ENCODE data around the gene CHCHD6.

The CHCHD6 gene

DNA sequence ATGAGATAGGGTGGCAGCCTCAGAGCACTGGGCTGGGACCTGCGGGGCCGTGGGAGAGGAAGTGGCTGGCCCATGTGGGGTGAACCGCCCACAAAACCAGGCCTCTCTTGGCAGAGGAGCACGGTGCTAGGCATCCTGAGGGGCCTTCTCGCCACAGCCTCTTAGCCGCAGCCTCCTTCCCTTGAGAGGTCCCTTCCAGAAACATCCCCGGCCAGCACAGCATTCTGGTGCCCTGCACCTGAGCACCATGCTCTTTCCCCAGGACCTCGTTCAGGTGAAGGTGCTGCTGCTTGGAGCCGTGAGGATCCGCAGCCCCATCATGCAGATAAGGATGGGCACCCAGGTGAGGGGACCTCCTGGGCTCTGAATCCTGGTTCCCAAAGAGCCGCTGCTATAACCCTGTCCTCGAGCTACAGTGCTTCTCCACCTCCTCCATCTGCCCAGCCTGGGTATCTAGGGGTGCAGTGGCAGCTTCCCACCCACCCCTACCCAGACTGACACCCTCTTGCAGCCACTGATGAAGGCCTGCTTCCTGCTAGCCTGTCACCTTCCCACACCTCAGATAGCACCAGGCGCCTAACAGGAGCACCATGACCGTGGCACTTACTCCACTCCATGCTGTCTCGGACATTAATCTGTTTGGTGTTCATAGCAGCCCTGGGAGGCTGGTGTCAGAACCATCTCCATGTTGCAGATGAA, 37.9 kb upstream of the CHCHD6 start:
- TF ChIP-seq ZFX (IDR thresholded peaks at IDR 0.05; ENCODE audit: borderline replicate concordance): no peak
- TF ChIP-seq, protein P1, sequence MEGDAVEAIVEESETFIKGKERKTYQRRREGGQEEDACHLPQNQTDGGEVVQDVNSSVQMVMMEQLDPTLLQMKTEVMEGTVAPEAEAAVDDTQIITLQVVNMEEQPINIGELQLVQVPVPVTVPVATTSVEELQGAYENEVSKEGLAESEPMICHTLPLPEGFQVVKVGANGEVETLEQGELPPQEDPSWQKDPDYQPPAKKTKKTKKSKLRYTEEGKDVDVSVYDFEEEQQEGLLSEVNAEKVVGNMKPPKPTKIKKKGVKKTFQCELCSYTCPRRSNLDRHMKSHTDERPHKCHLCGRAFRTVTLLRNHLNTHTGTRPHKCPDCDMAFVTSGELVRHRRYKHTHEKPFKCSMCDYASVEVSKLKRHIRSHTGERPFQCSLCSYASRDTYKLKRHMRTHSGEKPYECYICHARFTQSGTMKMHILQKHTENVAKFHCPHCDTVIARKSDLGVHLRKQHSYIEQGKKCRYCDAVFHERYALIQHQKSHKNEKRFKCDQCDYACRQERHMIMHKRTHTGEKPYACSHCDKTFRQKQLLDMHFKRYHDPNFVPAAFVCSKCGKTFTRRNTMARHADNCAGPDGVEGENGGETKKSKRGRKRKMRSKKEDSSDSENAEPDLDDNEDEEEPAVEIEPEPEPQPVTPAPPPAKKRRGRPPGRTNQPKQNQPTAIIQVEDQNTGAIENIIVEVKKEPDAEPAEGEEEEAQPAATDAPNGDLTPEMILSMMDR (IDR thresholded peaks at IDR 0.05): no peak
- no peak overlapping the region for H3K27ac ChIP-seq

DNA sequence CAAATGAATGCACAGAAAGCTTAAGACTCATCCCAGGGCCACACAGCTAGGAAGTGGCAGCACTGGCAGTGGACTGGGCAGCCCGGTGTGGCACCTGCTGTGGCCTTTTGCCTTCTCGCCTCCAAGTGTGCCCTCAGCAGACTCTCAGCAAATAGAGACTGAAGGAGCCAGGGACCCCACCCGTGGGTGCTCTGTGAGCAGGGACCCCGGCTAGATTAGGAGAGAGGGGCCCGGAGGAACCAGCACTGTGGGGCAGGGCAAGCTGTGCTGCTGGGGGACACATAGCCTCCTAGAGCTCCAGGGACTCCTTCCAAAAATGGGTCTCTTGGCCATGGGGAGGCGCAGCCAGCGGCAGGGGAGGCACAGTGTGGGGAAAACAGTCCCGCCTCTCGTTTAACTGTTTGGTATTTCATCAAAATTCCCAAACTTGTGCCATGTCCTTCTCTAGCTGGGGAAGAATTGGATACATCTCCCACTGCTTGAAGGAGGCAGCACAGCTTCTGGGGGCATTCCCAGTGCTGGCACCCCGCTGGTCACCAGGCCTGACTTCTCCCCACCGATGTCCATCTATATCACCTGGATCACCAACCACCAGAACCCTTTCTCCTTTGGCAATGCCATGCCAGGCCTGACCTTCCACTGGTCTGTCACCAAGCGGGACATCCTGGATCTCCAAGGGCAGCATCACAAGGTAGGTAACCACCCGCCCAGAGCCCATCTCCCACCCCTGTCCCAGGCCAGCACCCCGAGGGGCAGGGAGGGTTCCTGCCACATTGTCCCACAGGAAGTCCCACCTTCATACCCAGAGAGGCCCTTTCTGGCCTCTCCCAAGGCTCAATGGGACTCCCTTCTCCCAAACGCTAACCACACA, 37.1 kb upstream of the CHCHD6 start:
- TF ChIP-seq ZFX (IDR thresholded peaks at IDR 0.05; ENCODE audit: borderline replicate concordance): no peak
- TF ChIP-seq, protein P1 (IDR thresholded peaks at IDR 0.05): no peak
- no peak overlapping the region for H3K27ac ChIP-seq

DNA sequence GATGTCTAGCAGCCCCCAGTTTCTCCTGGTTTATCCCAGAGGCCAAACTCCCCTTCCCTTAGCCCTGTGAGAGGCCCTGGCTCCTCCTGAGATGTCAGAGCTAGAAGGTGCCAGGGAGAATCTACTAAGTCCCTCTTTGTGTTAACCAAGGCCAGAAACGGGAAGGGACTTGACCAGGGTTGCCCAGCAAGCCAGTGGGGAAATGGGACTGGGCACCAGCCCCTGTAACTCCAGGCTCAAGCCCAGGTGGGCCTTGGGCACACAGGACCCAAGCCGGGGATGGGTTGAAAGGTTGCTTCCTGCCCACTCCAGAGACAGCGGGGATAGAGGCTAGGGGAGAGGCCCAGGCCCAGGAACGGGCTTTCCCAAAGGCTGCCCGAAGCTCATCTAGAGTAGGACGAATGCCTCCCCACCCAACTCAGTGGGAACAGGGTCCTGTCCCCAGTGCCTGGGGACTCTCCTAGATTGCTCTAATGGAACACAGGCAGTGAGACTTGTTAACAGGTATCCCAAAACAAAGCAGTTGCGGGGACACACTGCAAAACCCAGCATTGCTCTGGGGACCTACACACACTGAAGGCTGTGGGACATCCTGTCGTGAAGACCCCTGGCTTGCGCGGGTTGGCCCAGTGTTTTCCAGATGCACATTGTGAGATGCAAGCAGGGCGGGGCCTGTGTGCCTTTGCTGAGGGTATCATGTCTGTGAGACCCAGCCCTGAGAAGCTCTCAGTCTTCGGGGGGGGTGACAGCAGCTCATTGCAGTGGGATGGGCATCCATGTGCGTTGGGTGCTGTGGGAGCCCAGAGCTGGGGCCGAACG, 36.2 kb upstream of the CHCHD6 start:
- H3K27ac ChIP-seq: no peak overlapping the region
- TF ChIP-seq ZFX (IDR thresholded peaks at IDR 0.05; ENCODE audit: borderline replicate concordance): no peak
- TF ChIP-seq, protein P1 (IDR thresholded peaks at IDR 0.05): no peak

DNA sequence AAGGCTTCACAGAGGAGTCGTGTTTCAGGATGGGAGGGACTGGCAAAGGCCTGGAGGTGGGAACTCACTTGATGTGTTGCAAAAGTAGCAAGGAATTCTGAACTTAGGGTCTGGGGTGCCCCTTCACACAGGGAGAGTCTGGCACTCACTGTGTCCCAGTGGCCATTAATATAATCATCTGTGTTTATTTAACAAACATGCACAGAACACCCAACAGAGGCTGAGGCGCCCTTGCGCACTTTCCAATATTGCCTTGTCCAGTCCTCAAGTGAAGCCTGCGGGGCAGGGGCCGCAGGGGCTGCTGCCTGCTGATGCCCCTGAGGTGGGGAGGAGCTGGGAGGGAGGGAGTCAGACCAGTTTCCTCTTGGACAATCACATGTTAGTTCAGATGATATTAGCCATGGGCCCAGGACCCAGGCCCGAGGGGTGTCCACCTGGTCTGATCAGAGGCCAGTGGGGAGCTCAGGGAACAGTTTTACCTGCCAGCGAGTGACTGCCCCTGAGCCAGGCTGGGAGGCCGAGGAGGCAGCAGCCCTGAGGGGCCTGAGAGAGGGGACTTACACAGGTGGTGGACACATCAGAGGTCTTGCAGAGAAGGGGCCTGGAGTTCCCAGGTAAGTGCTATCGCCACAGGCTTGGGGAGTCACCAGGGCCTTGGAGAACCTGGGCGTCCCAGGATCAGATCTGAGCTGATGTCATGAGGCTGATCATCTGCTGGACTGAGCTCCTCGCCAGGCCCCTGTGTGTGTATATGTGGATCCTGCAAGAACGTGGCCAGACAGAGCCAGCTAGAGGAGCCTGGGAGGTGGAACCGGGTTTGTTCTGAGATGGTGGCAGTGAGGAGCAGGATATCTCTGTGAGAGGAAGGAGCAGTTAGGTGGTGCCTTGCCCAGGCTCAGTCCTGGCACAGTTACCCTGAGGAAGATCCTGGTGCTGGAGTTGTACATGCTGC, 35.3 kb upstream of the CHCHD6 start:
- TF ChIP-seq, protein P1 (IDR thresholded peaks at IDR 0.05): no peak
- no peak for TF ChIP-seq ZFX (IDR thresholded peaks at IDR 0.05; ENCODE audit: borderline replicate concordance)
- no peak overlapping the region for H3K27ac ChIP-seq

DNA sequence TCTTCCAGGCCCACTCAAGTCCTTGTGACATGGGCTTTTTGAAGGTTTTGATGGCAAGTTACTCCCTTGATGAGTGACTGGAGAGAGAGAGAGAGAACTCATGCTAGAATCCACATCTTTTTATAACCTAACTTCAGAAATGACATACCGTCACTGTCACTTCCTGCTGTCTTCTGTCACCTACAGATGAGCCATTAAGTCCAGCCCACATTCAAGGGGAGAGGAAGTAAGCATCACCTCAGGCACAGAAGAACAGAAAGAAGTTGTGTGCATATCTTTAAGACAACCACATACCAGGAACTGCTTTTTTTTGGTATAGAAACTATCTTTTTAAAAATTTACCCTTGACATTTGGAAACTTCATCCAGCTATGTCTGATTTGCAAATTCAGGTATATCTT, 32.5 kb upstream of the CHCHD6 start:
- TF ChIP-seq, protein P1 (IDR thresholded peaks at IDR 0.05): no peak
- no peak for TF ChIP-seq ZFX (IDR thresholded peaks at IDR 0.05; ENCODE audit: borderline replicate concordance)
- no peak overlapping the region for H3K27ac ChIP-seq

DNA sequence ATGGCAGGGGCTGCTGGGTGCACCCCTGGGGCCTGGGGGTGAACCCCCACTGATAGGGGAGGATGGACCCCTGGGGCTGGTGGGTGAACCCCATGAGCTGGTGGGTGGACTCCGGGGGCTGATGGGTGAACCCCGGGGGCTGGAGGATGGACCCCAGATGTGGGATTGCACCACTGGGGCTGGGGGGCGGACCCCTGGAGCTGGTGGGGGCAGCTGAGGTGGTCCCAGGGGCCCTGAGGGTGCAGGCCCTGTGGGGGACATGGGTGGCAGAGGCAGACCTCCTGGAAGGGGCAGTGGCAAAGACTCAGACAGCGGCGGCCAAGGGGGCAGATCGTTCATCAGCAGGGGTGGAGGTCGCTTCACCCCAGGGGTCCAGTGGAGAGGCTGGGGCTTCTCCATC, 31.7 kb upstream of the CHCHD6 start:
- TF ChIP-seq ZFX (IDR thresholded peaks at IDR 0.05; ENCODE audit: borderline replicate concordance): no peak
- TF ChIP-seq, protein P1 (IDR thresholded peaks at IDR 0.05): no peak
- H3K27ac ChIP-seq: no peak overlapping the region
